A549 (cell line): ENCODE results near the gene COG6. TPM values are rescaled to one million over a fixed set of nuclear protein-coding genes. Genes with fewer than 3 reads are reported as not detected.

Experiments
- ATAC-seq, 2 experiments: fragments of 200-7000 bp in 1 of 2; fragments of >200 bp in 1 of 2; cut with Nextera tagmentation in 1 of 2; cut with Tn5 transposase in 1 of 2; 3 replicates each; pipeline versions ENCODE4 v1.8.0 to v1.9.1; 2018 to 2020; ENCODE audit warnings: mild to moderate bottlenecking in 1 of 2, moderate library complexity in 1 of 2
- CTCF ChIA-PET: fragments of 300-600 bp; sonication (Branson Sonifier 250); formaldehyde crosslinking; extraction: SDS; loops from one replicate; lab custom pipeline; 2021; ENCODE audit warnings: antibody characterized with exemption, inconsistent platforms; lab: Yijun Ruan, JAX
- POLR2A ChIA-PET: fragments of 350-600 bp; formaldehyde crosslinking; extraction: SDS; loops from one replicate; lab custom pipeline; 2021; ENCODE audit warnings: antibody characterized with exemption, inconsistent platforms; lab: Yijun Ruan, JAX
- DNase-seq, 2 experiments: peaks; one replicate each; pipeline versions ENCODE4 v3.0.0 to v3.0.0-alpha.2; 2011 to 2016; ENCODE audit warnings: low read depth in 1 of 2, low spot score in 1 of 2
- FAIRE-seq: peaks from 2 replicates; lab custom pipeline; 2011; peaks lifted over from hg19 to GRCh38; lab: Jason Lieb, UNC
- H3K27ac ChIP-seq, 2 experiments: fragments of >200 bp; sonication (Bioruptor Twin); formaldehyde crosslinking; 3 replicates each; pipeline ENCODE4 v1.5.1; 2016 to 2017
- H3K4me1 ChIP-seq: fragments of >200 bp; sonication (Bioruptor Twin); formaldehyde crosslinking; 3 replicates; pipeline ENCODE4 v1.6.1; 2016
- H3K4me2 ChIP-seq: fragments of >200 bp; sonication (Bioruptor Twin); formaldehyde crosslinking; 3 replicates; pipeline ENCODE4 v1.6.1; 2016
- H3K4me3 ChIP-seq: fragments of >200 bp; sonication (Bioruptor Twin); formaldehyde crosslinking; 3 replicates; pipeline ENCODE4 v1.5.1; 2016
- H3K9me3 ChIP-seq: fragments of >200 bp; sonication (Bioruptor Twin); formaldehyde crosslinking; 3 replicates; pipeline ENCODE4 v1.6.1; 2016
- ATOH8 ChIP-seq: fragments of 250-450 bp; sonication (Bioruptor Pico); IDR thresholded peaks from 2 replicates; pipeline ENCODE4 v1.5.0; 2020; ENCODE audit warnings: low read depth, mild to moderate bottlenecking, moderate library complexity
- CHD2 ChIP-seq: fragments of 150-350 bp; IDR thresholded peaks from 2 replicates; pipeline ENCODE4 v1.6.1; 2014; ENCODE audit warnings: low read length; ENCODE audit not compliant: partially characterized antibody
- ELK1 ChIP-seq: fragments of 150-350 bp; IDR thresholded peaks from 2 replicates; pipeline ENCODE4 v1.6.1; 2014; ENCODE audit warnings: low read depth, mild to moderate bottlenecking, low read length
- EP300 ChIP-seq, 2 experiments: fragments of >200 bp; sonication (Bioruptor Twin); formaldehyde crosslinking; IDR thresholded peaks; 2 replicates in 1 of 2; 3 replicates in 1 of 2; pipeline ENCODE4 v1.6.1; 2016 to 2017
- ESRRA ChIP-seq: fragments of 150-350 bp; IDR thresholded peaks from 2 replicates; pipeline ENCODE4 v1.6.1; 2014; ENCODE audit warnings: mild to moderate bottlenecking, low read length, borderline replicate concordance
- FOSB ChIP-seq: fragments of 250-450 bp; sonication (Bioruptor Pico); IDR thresholded peaks from 2 replicates; pipeline ENCODE4 v1.5.0; 2020; ENCODE audit warnings: mild to moderate bottlenecking, moderate library complexity
- FOSL2 ChIP-seq, 2 experiments: fragments of 450-650 bp in 1 of 2; fragments of >200 bp in 1 of 2; sonication (Bioruptor Twin) in 1 of 2; formaldehyde crosslinking; IDR thresholded peaks; 2 replicates each; pipeline versions ENCODE4 v1.5.0 to v1.6.1; 2016 to 2020; ENCODE audit warnings: mild to moderate bottlenecking in 1 of 2, moderate library complexity in 1 of 2
- FOXS1 ChIP-seq: fragments of 250-450 bp; sonication (Bioruptor Pico); IDR thresholded peaks from 2 replicates; pipeline ENCODE4 v1.5.0; 2020; ENCODE audit warnings: mild to moderate bottlenecking, moderate library complexity
- HDAC2 ChIP-seq: fragments of 200-600 bp; sonication (generic); IDR thresholded peaks from 2 replicates; pipeline ENCODE4 v1.6.1; 2016
- HES2 ChIP-seq: fragments of >200 bp; sonication (Bioruptor Twin); formaldehyde crosslinking; IDR thresholded peaks from 2 replicates; pipeline ENCODE4 v1.6.1; 2016
- HEYL ChIP-seq: fragments of 250-450 bp; sonication (Bioruptor Pico); IDR thresholded peaks from 2 replicates; pipeline ENCODE4 v1.8.0; 2021; ENCODE audit warnings: mild to moderate bottlenecking, moderate library complexity
- HOXB13 ChIP-seq: fragments of 250-450 bp; sonication (Bioruptor Pico); IDR thresholded peaks from 2 replicates; pipeline ENCODE4 v1.5.0; 2020; ENCODE audit warnings: low read depth, mild to moderate bottlenecking, moderate library complexity
- JUN ChIP-seq, 2 experiments: fragments of >200 bp; sonication (Bioruptor Twin); formaldehyde crosslinking; IDR thresholded peaks; 2 replicates in 1 of 2; 3 replicates in 1 of 2; pipeline ENCODE4 v1.6.1; 2016 to 2017
- KDM1A ChIP-seq: fragments of 200-600 bp; sonication (generic); IDR thresholded peaks from 2 replicates; pipeline ENCODE4 v1.6.1; 2016; ENCODE audit warnings: low read depth, mild to moderate bottlenecking
- MAFK ChIP-seq: fragments of 450-650 bp; IDR thresholded peaks from 2 replicates; pipeline ENCODE4 v1.6.1; 2014; ENCODE audit not compliant: partially characterized antibody
- MAZ ChIP-seq: fragments of 150-350 bp; IDR thresholded peaks from 2 replicates; pipeline ENCODE4 v1.6.1; 2014; ENCODE audit warnings: antibody characterized with exemption, low read depth, low read length, borderline replicate concordance
- MYC ChIP-seq: IDR thresholded peaks from 2 replicates; pipeline ENCODE4 v1.6.1; 2012; ENCODE audit warnings: mild to moderate bottlenecking, inconsistent platforms, low read length, improper control_type of control experiment, borderline replicate concordance
- NPAS2 ChIP-seq: fragments of 250-450 bp; sonication (Bioruptor Pico); IDR thresholded peaks from 2 replicates; pipeline ENCODE4 v1.8.0; 2022; ENCODE audit warnings: mild to moderate bottlenecking, moderate library complexity, borderline replicate concordance
- NR3C1 ChIP-seq: fragments of >200 bp; sonication (Bioruptor Twin); formaldehyde crosslinking; IDR thresholded peaks from 3 replicates; pipeline ENCODE4 v1.6.1; 2017
- PBX3 ChIP-seq: IDR thresholded peaks from 2 replicates; pipeline ENCODE4 v1.6.1; 2012
- POLR2AphosphoS2 ChIP-seq: conservative IDR thresholded peaks from 2 replicates; pipeline ENCODE4 v1.6.1; 2012; ENCODE audit warnings: low read length, improper control_type of control experiment, inconsistent platforms
- RARB ChIP-seq: fragments of 250-450 bp; sonication (Bioruptor Pico); IDR thresholded peaks from 2 replicates; pipeline ENCODE4 v1.8.0; 2021; ENCODE audit warnings: mild to moderate bottlenecking, moderate library complexity
- RCOR1 ChIP-seq: fragments of 150-350 bp; IDR thresholded peaks from 2 replicates; pipeline ENCODE4 v1.6.1; 2014; ENCODE audit warnings: antibody characterized with exemption, low read length, low read depth
- REST ChIP-seq: fragments of 200-600 bp; sonication (generic); IDR thresholded peaks from 2 replicates; pipeline ENCODE4 v1.6.1; 2016; ENCODE audit warnings: antibody characterized with exemption, mild to moderate bottlenecking, moderate library complexity
- RNF2 ChIP-seq: fragments of 200-600 bp; sonication (generic); IDR thresholded peaks from 2 replicates; pipeline ENCODE4 v1.6.1; 2016; ENCODE audit warnings: low read depth, mild to moderate bottlenecking, antibody characterized with exemption, moderate library complexity, borderline replicate concordance
- SREBF2 ChIP-seq: fragments of 450-650 bp; IDR thresholded peaks from 2 replicates; pipeline ENCODE4 v1.6.1; 2014; ENCODE audit warnings: mild to moderate bottlenecking, moderate library complexity
- TP53 ChIP-seq: fragments of 250-450 bp; sonication (Bioruptor Pico); IDR thresholded peaks from 2 replicates; pipeline ENCODE4 v1.5.0; 2021; ENCODE audit warnings: mild to moderate bottlenecking, moderate library complexity
- ZC3H11A ChIP-seq: fragments of 450-650 bp; IDR thresholded peaks from 2 replicates; pipeline ENCODE4 v1.6.1; 2014; ENCODE audit warnings: antibody characterized with exemption, mild to moderate bottlenecking
- WGBS: methylation state at CpG from one replicate; pipeline ENCODE4 v1.1.6; 2017; ENCODE audit errors: missing lambda C conversion rate; 5-methylcytosine and 5-hydroxymethylcytosine counted together
- polyA plus RNA-seq, 4 experiments: library from polyadenylated mRNA; depleted of rRNA in 3 of 4; stranded (reverse); fragments of >200 nt; fragmentation: RNase III in 1 of 4; extraction: RNeasy Plus Mini Kit Qiagen cat#74134 plus additional on column Dnase treatment in 1 of 4; gene quantifications; 2 replicates in 3 of 4; 3 replicates in 1 of 4; pipeline ENCODE4 v1.2.3, GENCODE V29; 2011 to 2017

COG6 gene
- polyA plus RNA-seq, 2 of the 4 experiments (the other 2 are of a cell fraction) = 8.8 to 22.0 TPM

- Histone ChIP-seq H3K4me3 (no peak overlapping the region), H3K27ac (no peak overlapping the region), H3K9me3 (0 out of 3 replicates have a peak, but pooled peaks cover 2% of the 10 kb centered on the region), H3K4me2 (no peak overlapping the region), H3K4me1 (no peaks in the 10 kb centered on the region)
- POLR2A ChIA-PET = no interaction called here
- CTCF ChIA-PET = no interaction called here
- ATAC-seq (no peak), FAIRE-seq (no peak), DNase-seq (no peak)
- no peak for TF ChIP-seq FOXS1 (CRISPR knock-in tag)
- TF ChIP-seq FOSB = no peak
- no peak for TF ChIP-seq REST
- TF ChIP-seq NPAS2 = no peak
- no peak for TF ChIP-seq SREBF2
- no peak for TF ChIP-seq MAZ
- no peak for TF ChIP-seq HEYL (CRISPR knock-in tag)
- TF ChIP-seq TP53 (CRISPR knock-in tag) = no peak
- no peak for TF ChIP-seq POLR2AphosphoS2
- no peak for TF ChIP-seq RARB
- no peak for TF ChIP-seq NR3C1
- TF ChIP-seq PBX3 = no peak
- TF ChIP-seq HOXB13 = no peak
- no peak for TF ChIP-seq MAFK
- no peak for TF ChIP-seq ELK1
- no peak for TF ChIP-seq ATOH8 (CRISPR knock-in tag)
These were observed 22.5 kb upstream of the COG6 start for GRCh38 chr13:39632994-39633393.

GRCh38 chr13:39635564-39635963, 19.9 kb upstream of the COG6 start:
- POLR2A ChIA-PET = no interaction called here

GRCh38 chr13:39637890-39638289, 17.6 kb upstream of the COG6 start:
- ChIA-PET CTCF (interaction anchor here (1.3 kb wide), 1 partner anchor 22 kb away, joined by 3 read pairs; no protein-coding TSS in a partner anchor), POLR2A (no interaction called here)
- Histone ChIP-seq H3K4me2 (no peak overlapping the region), H3K4me3 (no peak overlapping the region), H3K9me3 (no peaks in the 10 kb centered on the region), H3K4me1 (no peaks in the 10 kb centered on the region), H3K27ac (no peak overlapping the region)
- ATAC-seq (no peak), FAIRE-seq (no peak), DNase-seq (no peak)
- TF ChIP-seq ATOH8 (CRISPR knock-in tag) (no peak), RCOR1 (no peak), FOXS1 (CRISPR knock-in tag) (no peak), EP300 (IDR thresholded peaks at IDR 0.05) (no peak), TP53 (CRISPR knock-in tag) (no peak), ZC3H11A (no peak), SREBF2 (no peak), HES2 (no peak), MYC (no peak), RNF2 (no peak), FOSL2 (IDR thresholded peaks at IDR 0.05) (no peak), FOSL2 (CRISPR knock-in tag; IDR thresholded peaks at IDR 0.05) (no peak), CHD2 (no peak), HDAC2 (no peak), JUN (IDR thresholded peaks at IDR 0.05) (no peak)
- WGBS = 40% methylated on average over 3 of the region's 3 CpGs

More at GRCh38 chr13:39635564-39635963, 19.9 kb upstream of the COG6 start:
- no peak overlapping the region for H3K27ac ChIP-seq
- no peak overlapping the region for H3K4me2 ChIP-seq
- CTCF ChIA-PET = no interaction called here
- ATAC-seq (no peak), FAIRE-seq (no peak)
- 0 out of 3 replicates have a peak, but pooled peaks cover 2% of the 10 kb centered on the region for H3K9me3 ChIP-seq
- no peak overlapping the region for H3K4me3 ChIP-seq
- TF ChIP-seq ESRRA (no peak), MAFK (peak; percentile 43), KDM1A (no peak)
- TF ChIP-seq, all 56 proteins: peak for 1
- no peak for DNase-seq
- no peaks in the 10 kb centered on the region for H3K4me1 ChIP-seq
- 0% methylated on average over 1 of the region's 1 CpG for WGBS
